Dedifferentiated amniotic fluid mesenchymal stem cell (primary cell): ENCODE measurements around the gene USP47.
A peak's percentile ranks its signal among the peaks of the same experiment; 100 is the strongest.

ENCODE experiments used
- DNase-seq: peaks from one replicate; pipeline ENCODE4 v3.0.0-alpha.2; 2016; ENCODE audit errors: extremely low spot score

The USP47 gene, protein sequence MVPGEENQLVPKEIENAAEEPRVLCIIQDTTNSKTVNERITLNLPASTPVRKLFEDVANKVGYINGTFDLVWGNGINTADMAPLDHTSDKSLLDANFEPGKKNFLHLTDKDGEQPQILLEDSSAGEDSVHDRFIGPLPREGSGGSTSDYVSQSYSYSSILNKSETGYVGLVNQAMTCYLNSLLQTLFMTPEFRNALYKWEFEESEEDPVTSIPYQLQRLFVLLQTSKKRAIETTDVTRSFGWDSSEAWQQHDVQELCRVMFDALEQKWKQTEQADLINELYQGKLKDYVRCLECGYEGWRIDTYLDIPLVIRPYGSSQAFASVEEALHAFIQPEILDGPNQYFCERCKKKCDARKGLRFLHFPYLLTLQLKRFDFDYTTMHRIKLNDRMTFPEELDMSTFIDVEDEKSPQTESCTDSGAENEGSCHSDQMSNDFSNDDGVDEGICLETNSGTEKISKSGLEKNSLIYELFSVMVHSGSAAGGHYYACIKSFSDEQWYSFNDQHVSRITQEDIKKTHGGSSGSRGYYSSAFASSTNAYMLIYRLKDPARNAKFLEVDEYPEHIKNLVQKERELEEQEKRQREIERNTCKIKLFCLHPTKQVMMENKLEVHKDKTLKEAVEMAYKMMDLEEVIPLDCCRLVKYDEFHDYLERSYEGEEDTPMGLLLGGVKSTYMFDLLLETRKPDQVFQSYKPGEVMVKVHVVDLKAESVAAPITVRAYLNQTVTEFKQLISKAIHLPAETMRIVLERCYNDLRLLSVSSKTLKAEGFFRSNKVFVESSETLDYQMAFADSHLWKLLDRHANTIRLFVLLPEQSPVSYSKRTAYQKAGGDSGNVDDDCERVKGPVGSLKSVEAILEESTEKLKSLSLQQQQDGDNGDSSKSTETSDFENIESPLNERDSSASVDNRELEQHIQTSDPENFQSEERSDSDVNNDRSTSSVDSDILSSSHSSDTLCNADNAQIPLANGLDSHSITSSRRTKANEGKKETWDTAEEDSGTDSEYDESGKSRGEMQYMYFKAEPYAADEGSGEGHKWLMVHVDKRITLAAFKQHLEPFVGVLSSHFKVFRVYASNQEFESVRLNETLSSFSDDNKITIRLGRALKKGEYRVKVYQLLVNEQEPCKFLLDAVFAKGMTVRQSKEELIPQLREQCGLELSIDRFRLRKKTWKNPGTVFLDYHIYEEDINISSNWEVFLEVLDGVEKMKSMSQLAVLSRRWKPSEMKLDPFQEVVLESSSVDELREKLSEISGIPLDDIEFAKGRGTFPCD (N-terminal part only)

DNA sequence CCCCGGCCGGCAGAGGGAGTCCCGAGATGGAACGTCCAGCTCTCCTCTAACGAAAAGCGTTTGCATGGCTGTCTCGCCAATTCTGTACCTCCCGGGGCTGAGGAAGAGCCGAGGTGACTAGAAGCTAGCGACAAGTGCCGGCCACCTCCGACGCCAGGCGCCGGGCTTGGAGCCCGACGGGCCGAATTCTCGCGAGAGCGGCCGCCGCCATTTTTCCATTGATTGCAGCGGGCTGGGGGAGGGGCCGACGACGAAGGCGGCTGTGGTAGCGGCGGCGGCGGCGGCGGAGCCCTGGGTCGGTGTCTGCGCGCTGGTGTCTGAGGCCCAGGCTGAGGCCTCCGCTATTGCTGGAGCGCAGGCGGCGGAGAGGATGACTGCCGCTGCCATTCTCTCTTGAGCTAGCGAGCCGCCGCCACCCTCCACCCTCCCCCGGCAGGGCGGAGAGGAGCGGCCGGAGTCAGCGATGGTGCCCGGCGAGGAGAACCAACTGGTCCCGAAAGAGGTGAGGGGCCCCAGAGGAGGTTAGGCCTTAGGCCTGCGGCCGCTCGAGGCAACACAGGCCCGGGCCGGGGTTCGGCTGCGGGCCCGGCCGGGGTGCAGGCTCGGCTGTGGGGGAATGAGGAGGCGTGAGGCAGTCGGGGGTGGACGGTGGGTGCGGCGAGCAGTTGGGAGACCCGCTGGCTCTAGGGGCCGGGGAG lies at the start of gene USP47:
TSS of gene USP47 (plus strand) at position 250 of the 698 bp plus-strand sequence. CDS start at position 464, 214 bp downstream.
- DNase-seq, result peak; percentile 81

DNA sequence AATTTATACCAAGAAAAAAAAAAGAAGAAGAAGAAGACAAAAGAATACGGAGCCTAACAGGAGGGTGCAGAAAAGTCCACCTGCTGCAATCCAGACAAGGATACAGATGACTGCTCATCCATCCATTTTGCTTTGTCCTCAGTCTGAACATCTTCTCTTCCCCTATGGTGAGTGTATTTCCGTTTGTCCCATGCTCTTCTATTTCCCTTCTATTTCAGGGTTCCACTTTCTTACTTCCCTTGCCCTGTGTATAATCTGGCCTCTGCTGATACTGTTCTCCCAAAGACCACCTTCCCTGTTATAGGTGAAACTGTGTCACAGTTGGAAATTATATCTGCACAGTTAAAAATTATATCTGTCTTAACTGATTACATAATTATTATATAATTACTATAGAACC lies 48.7 kb upstream of the USP47 start:
- DNase-seq, result no peak

DNA sequence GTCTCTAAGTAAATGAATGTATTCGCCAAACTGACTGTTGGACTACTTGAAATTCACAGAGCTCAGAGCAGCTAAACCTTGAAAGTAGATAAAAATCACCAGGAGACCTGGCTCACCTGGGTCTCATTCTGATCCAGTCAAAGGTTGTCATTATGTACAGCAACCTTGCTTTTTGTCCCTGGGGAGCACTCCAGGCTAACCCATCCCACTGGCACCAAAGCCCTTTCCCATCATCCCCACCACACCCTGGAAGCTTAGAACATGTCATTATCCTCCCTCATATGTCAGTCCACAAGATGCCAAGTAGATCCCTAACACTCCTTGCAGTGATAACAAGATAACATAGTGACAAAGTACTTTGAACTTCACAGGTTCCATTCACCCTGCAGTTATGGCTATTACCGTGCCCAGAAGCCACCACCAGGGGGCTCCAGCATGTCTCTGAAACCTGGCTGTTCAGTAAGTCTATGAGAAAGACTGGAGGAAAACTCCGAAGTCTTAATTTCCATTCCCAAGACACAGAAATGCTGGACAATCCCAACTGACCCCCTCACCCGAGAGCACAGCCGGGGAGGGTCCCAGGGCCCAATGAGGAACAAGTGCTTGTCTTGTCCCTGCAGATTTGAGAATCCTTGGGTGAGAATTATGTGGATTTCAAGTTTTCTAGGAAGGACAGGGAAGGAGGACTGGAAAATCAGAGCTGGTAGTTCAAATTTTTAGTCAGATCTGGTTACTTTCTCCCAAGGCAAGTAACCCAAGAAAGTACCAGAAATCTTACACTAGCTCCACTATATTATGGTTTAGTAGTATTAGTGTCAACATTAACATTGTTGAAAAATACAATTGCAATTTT lies 43.0 kb upstream of the USP47 start:
- DNase-seq, result peak; percentile 79

DNA sequence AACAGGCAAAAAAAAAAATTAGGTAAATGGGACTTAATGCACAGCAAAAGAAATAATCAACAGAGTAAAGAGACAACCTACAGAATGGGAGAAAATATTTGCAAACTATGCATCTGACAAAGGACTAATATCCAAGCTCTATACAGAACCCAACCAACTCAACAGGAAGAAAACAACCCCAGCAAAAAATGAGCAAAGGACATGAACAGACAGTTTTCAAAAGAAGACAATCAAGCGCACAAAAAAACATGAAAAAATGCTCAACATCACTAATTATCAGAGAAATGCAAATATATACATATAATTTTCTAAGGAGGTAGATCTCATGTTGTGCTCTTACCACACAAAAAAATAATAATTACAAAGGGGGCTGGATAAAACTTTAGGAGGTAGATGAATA lies 36.5 kb upstream of the USP47 start:
- DNase-seq, result no peak

DNA sequence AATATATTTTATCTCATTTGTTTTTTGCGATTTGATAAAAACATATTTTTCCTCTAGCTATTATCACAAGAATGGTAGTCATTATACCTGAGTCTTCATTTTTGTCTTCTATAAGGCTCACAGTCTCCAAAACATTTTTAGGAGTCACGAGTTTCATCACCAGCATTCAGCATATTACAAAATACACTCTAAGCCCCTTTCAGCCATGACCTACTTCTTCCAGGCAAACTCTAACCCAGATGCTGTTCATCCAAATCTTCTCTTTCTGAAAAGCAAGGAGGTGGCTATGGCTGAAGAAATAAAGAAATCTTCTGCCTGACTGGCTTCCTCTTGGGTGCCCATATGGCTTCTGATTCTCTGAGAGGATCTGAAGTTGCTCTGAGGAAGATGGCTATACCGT lies 35.7 kb upstream of the USP47 start:
- DNase-seq, result no peak

DNA sequence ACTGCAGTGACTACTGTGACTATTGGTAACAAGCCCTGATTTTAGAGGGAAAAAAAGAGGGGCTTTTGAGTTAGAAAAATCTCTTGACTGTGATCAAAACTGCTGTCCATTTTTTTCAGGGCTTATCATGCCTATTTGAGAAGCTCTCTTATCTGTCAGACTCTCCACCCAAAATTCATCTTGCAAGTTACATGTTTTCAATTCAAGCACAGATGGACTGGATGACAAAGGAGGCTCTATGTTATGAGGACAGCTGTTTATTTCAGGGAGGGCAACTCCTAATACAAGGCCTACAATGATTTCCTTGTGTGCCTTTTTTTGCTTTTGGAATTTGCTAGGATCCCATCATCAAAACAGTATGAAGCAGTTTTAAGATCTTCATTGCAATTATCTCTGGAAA lies 35.2 kb upstream of the USP47 start:
- DNase-seq, result no peak

DNA sequence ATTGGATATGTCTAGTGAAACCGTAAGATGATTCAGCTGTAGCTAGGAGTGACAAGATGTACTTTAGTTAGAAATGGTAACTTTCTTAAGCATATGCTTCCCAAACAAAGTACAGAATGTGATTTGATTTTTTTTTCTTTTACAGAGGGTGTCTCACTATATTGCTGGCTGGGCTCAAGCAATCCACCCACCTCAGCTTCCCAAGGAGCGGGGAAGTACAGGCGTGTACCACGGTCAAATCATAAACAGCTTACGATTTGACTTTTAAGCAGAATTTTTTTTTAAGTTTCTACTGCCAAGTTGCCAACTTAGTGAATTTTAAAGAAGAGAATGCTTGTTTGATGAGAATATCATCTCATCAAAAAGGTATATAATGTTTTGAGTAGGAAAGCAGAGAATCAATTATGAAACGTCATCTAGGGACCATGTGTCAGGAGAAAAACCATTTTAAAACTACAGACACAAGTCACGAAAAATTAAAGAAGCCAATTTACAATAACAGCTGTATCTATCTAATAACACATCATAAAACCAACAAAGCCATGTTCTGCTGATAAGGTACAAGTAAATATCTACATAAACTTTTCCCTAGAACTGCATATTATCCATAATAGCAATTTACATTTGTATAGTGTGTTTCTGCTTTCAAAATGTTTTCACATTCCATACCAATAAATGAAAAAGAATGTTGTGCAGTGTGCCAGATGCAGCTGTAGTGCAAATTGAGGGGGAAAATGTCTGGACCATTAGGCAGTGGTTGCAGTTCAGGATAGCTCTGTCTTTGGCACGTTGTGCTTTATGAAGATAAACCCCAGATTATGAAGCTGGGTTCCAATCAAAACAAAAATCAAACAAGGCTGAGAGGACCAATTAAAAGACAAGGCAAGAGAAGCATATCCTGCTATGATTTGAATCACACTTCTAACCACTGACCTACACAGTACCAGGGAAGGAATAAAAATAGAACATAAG lies 33.7 kb upstream of the USP47 start:
- no peak for DNase-seq

DNA sequence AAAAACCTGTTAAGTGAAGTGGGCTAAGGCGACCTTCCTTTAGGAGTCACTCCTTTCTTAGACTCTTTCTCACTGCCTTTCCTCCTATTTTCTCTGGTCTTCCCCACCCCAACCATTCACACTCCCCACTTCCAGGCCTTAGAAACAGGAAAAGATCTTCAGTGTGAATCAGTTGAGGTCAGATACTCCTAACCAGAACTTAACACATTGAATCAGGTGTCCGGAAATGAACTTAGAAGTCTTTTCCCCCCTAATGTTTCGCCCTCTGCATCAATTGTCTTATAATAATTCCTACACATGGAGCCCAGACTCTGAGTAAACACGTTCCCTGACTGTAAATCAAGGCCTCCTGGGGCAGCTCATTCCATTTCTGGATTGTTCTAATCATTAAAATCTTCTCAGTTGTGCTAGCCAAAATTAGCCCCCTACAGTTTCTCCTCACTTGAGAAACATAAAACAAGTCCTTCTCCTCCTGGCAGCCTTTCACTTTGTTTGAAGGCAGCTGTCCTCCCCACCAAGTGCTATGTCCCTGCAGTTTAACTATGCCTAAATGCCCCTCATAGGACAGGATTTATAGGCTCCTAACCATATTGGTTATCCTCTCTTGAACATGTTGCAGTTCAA lies 32.7 kb upstream of the USP47 start:
- DNase-seq, result no peak

DNA sequence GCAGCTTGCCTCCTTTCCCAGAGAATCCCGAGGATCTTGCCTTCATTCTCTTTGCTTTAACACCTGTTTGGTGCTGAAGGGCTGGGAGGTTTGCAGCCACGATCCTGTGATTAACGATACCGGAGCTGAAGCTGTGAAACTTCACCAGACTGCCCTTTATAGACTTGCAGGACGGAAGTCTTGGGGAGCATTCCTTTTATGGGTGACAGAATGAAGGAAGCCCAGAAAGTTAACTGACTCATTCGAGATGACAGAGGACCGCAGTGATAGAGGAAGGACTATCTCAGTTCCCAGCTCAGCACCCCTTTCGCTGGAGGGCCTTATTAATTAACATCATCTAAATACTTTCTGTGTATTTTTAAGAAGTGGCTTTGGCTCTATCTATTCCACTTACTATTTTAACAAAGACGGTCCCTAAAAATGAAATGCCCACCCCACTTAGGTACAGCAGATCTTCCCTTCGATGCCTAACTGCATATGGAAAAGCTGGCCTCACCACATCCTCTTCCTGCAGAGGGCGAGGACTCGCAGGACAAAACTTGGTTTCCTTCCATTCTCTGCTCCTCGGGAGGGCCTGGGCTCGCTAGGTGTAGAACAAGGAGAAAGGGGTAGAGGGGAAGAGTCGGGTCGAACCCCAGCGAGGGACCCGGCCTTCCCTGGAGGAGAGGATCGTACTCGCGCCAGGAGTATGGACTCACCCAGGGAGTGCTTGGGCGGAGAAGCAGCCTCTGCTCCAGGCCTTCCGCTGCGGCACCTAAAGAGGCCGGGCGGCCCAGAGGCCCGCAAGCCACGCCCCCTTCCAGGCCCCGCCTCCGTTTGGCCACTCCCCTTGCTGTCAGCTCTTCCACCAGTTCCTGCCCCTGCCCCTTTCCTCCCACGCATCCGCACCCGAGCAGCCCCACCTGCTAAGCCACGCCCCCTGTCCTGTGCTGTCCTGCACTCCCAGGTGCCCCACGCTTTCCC lies 30.7 kb upstream of the USP47 start:
- DNase-seq, result no peak

DNA sequence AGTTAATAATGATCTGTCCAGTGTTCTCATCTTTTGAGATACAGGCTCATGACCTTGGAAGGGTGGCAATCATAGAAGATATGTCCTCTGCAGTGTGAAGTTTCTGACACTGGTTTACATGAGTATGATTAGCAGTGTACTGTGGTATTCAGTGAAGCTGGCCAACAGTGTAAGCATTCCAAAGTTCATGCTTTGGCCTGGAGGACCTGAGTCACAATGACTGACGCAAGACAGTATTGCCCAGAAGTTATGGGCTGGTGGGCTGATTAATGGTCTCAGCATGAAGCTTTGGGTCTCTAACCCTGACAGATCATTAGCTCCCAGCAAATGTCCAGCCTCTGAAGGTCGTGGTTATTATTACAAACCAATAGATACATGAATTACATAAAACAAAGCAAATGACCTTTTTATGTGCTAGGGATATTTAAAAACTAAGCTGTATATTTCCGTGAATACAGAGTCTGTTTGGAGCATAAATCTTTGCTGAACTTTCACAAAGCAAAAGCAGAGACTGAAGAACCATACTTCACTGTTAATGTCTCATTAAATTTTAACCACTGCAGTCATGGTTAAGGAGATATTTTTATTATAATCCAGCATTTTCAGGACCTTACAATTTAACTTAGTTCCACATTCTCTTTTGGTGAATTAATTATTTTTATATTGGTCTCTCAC lies 28.3 kb upstream of the USP47 start:
- DNase-seq, result peak; percentile 93

DNA sequence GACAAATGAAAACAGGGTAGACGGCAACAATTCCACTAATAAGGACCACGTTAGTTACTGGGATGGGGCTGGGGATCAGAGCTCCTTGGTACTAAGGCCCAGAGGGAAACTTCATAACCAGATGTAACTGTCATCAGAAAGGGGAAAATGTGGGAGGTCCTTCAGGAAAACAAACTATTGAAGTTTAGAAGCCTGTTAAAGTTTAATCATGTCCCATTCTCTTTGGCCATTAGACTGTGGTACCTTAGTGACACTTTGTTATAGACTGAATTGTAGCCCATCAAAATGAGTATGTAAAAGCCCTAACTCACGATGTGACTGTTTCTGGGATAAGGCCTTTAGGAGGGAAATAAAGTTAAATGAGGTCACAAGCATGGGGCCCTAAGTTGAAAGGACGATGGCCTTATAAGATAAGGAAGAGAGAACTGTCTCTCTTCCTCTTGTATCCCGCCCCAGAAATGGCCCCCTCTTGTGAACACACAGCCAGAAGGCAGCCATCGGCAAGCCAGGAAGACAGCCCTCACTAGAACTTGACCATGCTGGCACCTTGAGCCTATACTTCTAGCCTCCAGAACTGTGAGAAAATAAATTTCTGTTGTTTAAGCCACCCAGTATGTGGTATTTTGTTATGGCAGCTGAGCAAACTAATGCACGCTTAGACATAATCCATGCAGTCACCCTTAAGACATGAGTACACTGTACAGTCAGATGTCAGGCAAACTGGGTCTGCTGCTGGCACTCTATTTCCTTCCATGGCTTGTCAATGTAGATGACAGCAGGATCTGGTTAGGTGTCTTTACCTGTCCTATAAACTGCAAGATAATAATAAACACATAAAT lies 26.9 kb upstream of the USP47 start:
- no peak for DNase-seq

DNA sequence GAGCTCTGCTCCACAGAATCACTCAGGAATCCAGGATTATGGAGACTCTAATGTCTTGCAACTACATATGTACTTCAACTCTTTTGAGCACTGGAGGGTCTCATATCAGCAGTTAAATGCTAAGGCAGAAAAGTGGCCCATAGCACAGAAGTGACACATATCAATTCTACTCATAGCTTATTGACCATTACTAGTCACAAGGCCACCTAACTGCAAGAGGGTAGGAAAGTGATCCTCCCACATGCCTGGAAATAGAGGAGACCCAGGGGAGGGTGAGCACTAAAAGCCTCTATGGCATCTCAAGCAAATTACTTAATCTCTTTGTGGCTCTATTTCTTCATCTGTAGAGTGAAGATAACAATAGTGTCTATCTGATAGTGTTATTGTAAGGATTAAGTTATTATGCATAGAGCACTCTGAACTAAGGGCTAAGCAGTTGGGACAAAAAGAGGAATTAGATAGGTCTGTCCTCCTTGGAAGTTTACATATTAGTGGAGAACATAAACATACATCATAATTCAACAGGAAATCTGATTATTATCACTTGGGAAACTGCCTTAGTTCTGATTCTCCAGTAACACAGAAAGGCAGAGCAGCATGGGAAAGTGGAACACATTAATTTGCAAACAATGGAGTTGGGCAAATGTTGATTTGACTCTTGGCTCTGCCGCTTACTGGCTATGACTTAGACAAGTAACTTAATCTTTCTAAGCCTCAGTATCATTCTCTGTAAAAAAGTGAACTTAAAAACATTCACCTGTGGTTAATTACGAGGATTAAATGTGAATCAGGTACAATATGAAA lies 25.1 kb upstream of the USP47 start:
- DNase-seq, result peak; percentile 28

DNA sequence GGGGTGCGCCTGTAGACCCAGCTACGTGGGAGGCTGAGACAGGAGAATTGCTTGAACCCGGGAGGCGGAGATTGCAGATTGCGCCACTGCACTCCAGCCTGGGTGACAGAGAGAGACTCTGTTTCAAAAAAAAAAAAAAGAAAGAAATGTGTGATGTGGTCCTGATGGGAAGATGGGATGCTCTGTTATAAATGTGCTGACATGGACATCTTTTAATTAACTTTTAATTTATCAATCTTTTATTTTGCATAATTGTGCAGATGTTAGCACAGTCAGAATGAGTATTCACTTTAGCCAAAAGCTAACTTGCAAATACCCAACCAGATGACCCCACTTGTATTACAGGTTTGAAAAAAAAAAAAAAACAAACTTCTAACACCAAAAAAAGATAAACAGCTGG lies 23.8 kb upstream of the USP47 start:
- no peak for DNase-seq

DNA sequence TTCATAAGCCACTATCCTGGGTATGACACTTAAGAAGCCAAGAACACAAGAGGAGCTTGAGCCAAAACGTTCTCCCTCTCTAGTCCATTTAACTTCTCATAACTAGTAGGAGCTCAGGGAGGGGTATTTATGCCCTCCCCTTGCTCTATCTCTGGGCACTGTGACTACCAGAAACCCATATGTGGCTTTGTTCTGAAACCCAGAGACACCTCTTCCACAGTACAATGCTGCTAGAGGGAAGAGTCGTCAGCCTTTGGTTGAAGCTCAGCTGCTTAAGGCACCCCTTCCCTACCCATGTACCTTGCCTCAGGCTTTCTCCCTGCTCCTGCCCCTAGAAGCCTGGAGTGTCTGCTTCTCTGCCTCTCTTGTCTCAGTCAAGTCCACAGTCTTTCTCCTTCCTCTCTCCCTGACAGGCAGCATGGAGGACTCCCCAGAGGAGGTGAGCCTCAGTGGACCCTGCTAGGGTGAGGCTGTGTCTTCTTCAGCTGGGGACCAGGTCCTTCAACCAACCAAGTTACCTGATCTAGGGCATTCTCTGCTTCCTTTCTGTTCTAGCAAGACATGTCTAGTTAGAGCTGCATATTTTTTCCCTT lies 23.1 kb upstream of the USP47 start:
- no peak for DNase-seq

DNA sequence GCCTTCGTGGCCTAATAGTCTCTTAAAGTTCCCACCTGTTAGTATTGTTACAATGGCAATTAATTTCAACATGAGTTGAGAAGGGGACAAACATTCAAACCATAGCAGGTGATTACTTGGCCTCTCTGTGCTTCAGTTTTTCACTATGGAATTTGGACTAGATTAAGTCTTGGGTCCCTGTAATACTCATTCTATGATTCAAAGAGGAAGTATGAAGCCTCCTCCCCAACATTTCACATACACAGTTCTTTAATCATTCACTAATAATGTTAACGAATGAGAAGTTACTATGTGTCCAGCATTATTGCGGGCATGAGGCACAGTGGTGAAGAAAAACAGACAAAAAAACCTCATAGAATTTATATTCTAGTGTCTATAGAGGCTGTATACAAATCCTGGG lies 19.9 kb upstream of the USP47 start:
- no peak for DNase-seq
